ENCODE measurements around the gene CYTH1. TPM values are rescaled to one million over a fixed set of nuclear protein-coding genes. Genes with fewer than 3 reads are reported as not detected.

CYTH1 gene
- total and polyA plus RNA-seq, 2 donors (not counting 1 experiment from before 2014, with no cell fraction given) = 255 to 353 TPM

DNA sequence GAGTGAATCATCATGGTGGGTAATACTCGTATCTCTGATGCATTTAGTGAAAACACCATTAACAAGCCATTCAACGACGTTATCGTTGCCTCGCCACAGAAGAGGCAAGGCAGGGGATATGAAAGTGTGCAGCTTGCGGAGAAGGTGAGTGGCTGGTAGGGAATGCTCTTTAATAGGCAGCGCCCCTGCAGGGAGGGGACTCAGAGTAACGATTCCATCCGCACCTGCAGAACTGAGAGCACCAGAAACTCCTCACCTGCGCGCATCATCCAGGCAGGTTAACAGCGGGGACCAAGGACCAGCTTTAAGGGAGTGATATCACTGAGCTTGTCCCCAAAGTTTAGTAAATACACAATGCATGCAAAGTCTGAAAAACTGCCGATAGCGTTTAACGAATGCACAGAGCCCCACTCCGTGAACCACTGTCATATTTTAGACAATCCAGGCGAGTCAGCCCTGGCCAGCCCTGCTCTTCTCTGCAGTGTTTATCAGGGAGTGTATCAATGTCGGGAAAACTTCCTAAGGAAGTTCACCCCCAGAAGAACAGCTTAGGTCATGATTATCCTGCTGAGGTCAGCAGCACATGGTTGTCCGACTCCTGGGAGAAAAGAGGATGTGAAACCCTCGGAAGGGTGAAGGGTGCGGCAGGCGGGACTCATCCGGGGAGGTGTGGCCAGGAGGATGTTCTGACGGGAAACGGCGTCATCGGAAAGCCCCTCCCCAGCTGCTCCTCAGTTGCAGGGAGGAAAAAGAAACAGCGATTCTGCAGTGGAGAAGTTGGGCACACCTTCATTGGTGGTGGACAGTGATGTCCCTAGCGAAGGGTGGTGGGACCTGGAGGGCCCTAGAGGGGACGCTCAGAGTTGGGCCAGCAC lies 136.4 kb downstream of the CYTH1 start:
- peak overlapping the region; percentile 73 for H3K4me3 Mint-ChIP-seq
- Histone ChIP-seq H3K79me2 (ENCODE audit: control insufficient read depth, insufficient read depth, low read length) (no peaks in the 10 kb centered on the region), H3K4me3 (ENCODE audit: control extremely low read depth in 1 of 5, extremely low read depth in 1 of 5, insufficient read depth in 1 of 5, low read depth in 2 of 5, low read length in 4 of 5) (peak overlapping the region in 3 of 5 experiments; percentile 18 to 44 (median 40)), H3K4me1 (ENCODE audit: control insufficient read depth in 2 of 2, insufficient read depth in 2 of 2, low read length in 2 of 2) (peaks cover 10 to 18% of the 10 kb centered on the region in 2 donors), H3K4me2 (replicated peaks; ENCODE audit: low read depth, low read length, poor library complexity, severe bottlenecking) (peak overlapping the region; percentile 71), H2AFZ (ENCODE audit: insufficient read depth, low read depth, low read length, poor library complexity, severe bottlenecking) (peak overlapping the region; percentile 56), H3K27ac (ENCODE audit: low read length in 2 of 2) (peak overlapping the region; percentile 53 to 55), H3K36me3 (replicated peaks in 1 of 2; ENCODE audit: control extremely low read depth in 1 of 2, control insufficient read depth in 1 of 2, extremely low read depth in 1 of 2, insufficient read depth in 2 of 2, low read length in 1 of 2) (no peaks in the 10 kb centered on the region), H3K9ac (ENCODE audit: low read length) (peak overlapping the region; percentile 45), H4K20me1 (ENCODE audit: control insufficient read depth, insufficient read depth, low read length, poor library complexity, severe bottlenecking) (no peaks in the 10 kb centered on the region), H3K27me3 (replicated peaks in 1 of 4; ENCODE audit: control extremely low read depth in 1 of 4, control insufficient read depth in 3 of 4, insufficient read depth in 4 of 4, low read length in 3 of 4) (no peaks in the 10 kb centered on the region), H3K9me3 (ENCODE audit: control extremely low read depth in 1 of 3, control insufficient read depth in 2 of 3, insufficient read depth in 1 of 3, low read length in 2 of 3) (peaks cover 0 to 18% (median 9%) of the 10 kb centered on the region in 3 donors)
- peaks cover 3% of the 10 kb centered on the region for H3K27me3 Mint-ChIP-seq
- H3K27ac Mint-ChIP-seq = peak overlapping the region; percentile 86
- peaks cover 15% of the 10 kb centered on the region for H3K4me1 Mint-ChIP-seq
- intact Hi-C loops (cut with micrococcal nuclease) = no loop called here
- no peaks in the 10 kb centered on the region for H3K9me3 Mint-ChIP-seq (ENCODE audit: insufficient read depth)
- ATAC-seq (ENCODE audit: low read depth) (peak; percentile 94), DNase-seq (peak; percentile 90)
- CTCF ChIA-PET = interaction anchor here (1.3 kb wide), 1 partner anchor 9 kb away, joined by 5 read pairs; no protein-coding TSS in a partner anchor
- 67% methylated on average over 28 of the region's 30 CpGs for WGBS (ENCODE audit: insufficient coverage)
- POLR2A ChIA-PET = interaction anchor here (0.6 to 0.8 kb wide), 2 partner anchors 12 to 687 kb away, joined by 3 to 5 read pairs; partner anchors contain the start of gene TNRC6C
- TF ChIP-seq, protein P1, sequence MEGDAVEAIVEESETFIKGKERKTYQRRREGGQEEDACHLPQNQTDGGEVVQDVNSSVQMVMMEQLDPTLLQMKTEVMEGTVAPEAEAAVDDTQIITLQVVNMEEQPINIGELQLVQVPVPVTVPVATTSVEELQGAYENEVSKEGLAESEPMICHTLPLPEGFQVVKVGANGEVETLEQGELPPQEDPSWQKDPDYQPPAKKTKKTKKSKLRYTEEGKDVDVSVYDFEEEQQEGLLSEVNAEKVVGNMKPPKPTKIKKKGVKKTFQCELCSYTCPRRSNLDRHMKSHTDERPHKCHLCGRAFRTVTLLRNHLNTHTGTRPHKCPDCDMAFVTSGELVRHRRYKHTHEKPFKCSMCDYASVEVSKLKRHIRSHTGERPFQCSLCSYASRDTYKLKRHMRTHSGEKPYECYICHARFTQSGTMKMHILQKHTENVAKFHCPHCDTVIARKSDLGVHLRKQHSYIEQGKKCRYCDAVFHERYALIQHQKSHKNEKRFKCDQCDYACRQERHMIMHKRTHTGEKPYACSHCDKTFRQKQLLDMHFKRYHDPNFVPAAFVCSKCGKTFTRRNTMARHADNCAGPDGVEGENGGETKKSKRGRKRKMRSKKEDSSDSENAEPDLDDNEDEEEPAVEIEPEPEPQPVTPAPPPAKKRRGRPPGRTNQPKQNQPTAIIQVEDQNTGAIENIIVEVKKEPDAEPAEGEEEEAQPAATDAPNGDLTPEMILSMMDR (IDR thresholded peaks at IDR 0.05) = no peak
- no peak for TF ChIP-seq EZH2 (IDR thresholded peaks at IDR 0.05; ENCODE audit: borderline replicate concordance, insufficient read depth, low read depth, low read length, poor library complexity, severe bottlenecking)

DNA sequence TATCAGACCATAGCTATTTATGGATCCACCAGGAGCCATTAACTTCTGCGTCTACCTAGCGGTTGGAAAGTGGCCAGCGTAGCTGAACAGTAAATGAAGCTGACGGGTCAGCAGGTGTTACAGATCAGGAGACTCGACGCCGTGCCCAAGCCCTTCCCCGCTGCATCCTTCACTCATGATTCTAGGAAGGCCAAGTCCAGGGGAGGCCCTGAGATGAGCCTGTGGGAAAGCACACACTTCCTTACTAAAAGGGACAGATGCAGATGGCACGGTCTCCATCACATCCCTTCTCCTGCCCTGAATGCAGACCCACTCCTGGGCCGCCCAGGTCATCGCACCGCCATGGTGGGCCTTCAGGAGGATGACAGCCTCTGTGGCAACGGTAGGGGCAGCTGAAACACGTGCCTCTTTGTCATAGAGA lies 137.1 kb downstream of the CYTH1 start:
- Mint-ChIP-seq H3K4me3 (no peak overlapping the region), H3K27ac (no peak overlapping the region), H3K4me1 (peaks cover 15% of the 10 kb centered on the region), H3K27me3 (peaks cover 3% of the 10 kb centered on the region), H3K9me3 (ENCODE audit: insufficient read depth) (no peaks in the 10 kb centered on the region)
- ATAC-seq (ENCODE audit: low read depth) (no peak), DNase-seq (no peak)
- ChIA-PET POLR2A (interaction anchor here (0.6 to 0.8 kb wide), 2 partner anchors 11 to 22 kb away, joined by 3 read pairs; no protein-coding TSS in a partner anchor), CTCF (interaction anchor here (0.6 kb wide), 1 partner anchor 148 kb away, joined by 3 read pairs; no protein-coding TSS in a partner anchor)
- Histone ChIP-seq H3K9me3 (ENCODE audit: control extremely low read depth in 1 of 3, control insufficient read depth in 2 of 3, insufficient read depth in 1 of 3, low read length in 2 of 3) (peaks cover 0 to 18% (median 9%) of the 10 kb centered on the region in 3 donors), H3K36me3 (replicated peaks in 1 of 2; ENCODE audit: control extremely low read depth in 1 of 2, control insufficient read depth in 1 of 2, extremely low read depth in 1 of 2, insufficient read depth in 2 of 2, low read length in 1 of 2) (no peaks in the 10 kb centered on the region), H3K79me2 (ENCODE audit: control insufficient read depth, insufficient read depth, low read length) (no peaks in the 10 kb centered on the region), H3K4me1 (ENCODE audit: control insufficient read depth in 2 of 2, insufficient read depth in 2 of 2, low read length in 2 of 2) (peaks cover 10 to 18% of the 10 kb centered on the region in 2 donors), H3K27ac (ENCODE audit: low read length in 2 of 2) (no peak overlapping the region), H3K4me3 (ENCODE audit: control extremely low read depth in 1 of 5, extremely low read depth in 1 of 5, insufficient read depth in 1 of 5, low read depth in 2 of 5, low read length in 4 of 5) (no peak overlapping the region), H4K20me1 (ENCODE audit: control insufficient read depth, insufficient read depth, low read length, poor library complexity, severe bottlenecking) (no peaks in the 10 kb centered on the region), H3K27me3 (replicated peaks in 1 of 4; ENCODE audit: control extremely low read depth in 1 of 4, control insufficient read depth in 3 of 4, insufficient read depth in 4 of 4, low read length in 3 of 4) (no peaks in the 10 kb centered on the region), H3K9ac (ENCODE audit: low read length) (no peak overlapping the region), H3K4me2 (replicated peaks; ENCODE audit: low read depth, low read length, poor library complexity, severe bottlenecking) (no peak overlapping the region), H2AFZ (ENCODE audit: insufficient read depth, low read depth, low read length, poor library complexity, severe bottlenecking) (no peak overlapping the region)
- 97% methylated on average over 14 of the region's 14 CpGs for WGBS (ENCODE audit: insufficient coverage)
- TF ChIP-seq EZH2 (IDR thresholded peaks at IDR 0.05; ENCODE audit: borderline replicate concordance, insufficient read depth, low read depth, low read length, poor library complexity, severe bottlenecking) = no peak
- TF ChIP-seq, protein P1 (IDR thresholded peaks at IDR 0.05) = no peak
- intact Hi-C loops (cut with micrococcal nuclease) = no loop called here

All from B cell (primary cell).